ENCODE data around the gene CALR3. TPM values are rescaled to one million over a fixed set of nuclear protein-coding genes. Genes with fewer than 3 reads are reported as not detected.

The CALR3 gene
- total and polyA plus RNA-seq, 4 donors = 0.05 to 0.08 TPM; not detected in 2

GRCh38 chr19:16521715-16522289 is 25.8 kb upstream of the CALR3 start:
- Histone ChIP-seq H3K4me1 (ENCODE audit: control insufficient read depth in 4 of 4, insufficient read depth in 4 of 4, low read length in 3 of 4) (peaks cover 2 to 18% (median 10%) of the 10 kb centered on the region in 4 donors), H3K9ac (ENCODE audit: low read depth in 1 of 2, low read length in 2 of 2) (no peak overlapping the region), H3K27ac (ENCODE audit: low read depth in 1 of 2, low read length in 2 of 2) (no peak overlapping the region), H3K36me3 (ENCODE audit: control insufficient read depth in 4 of 4, insufficient read depth in 3 of 4, low read depth in 1 of 4, low read length in 3 of 4) (peaks cover 39 to 72% (median 50%) of the 10 kb centered on the region in 4 donors), H3K4me3 (ENCODE audit: low read depth in 1 of 3, low read length in 3 of 3) (no peak overlapping the region), H3K27me3 (ENCODE audit: control insufficient read depth in 4 of 4, insufficient read depth in 4 of 4, low read length in 3 of 4) (no peaks in the 10 kb centered on the region), H3K9me3 (ENCODE audit: control insufficient read depth in 4 of 4, low read length in 3 of 4) (no peaks in the 10 kb centered on the region)
- 95% methylated on average over 10 of the region's 10 CpGs for WGBS
- no peak for DNase-seq (ENCODE audit: low spot score)
- no peak for TF ChIP-seq FOXA2 (IDR thresholded peaks at IDR 0.05)
- TF ChIP-seq SP1 (IDR thresholded peaks at IDR 0.05) = no peak
- TF ChIP-seq, protein P1, sequence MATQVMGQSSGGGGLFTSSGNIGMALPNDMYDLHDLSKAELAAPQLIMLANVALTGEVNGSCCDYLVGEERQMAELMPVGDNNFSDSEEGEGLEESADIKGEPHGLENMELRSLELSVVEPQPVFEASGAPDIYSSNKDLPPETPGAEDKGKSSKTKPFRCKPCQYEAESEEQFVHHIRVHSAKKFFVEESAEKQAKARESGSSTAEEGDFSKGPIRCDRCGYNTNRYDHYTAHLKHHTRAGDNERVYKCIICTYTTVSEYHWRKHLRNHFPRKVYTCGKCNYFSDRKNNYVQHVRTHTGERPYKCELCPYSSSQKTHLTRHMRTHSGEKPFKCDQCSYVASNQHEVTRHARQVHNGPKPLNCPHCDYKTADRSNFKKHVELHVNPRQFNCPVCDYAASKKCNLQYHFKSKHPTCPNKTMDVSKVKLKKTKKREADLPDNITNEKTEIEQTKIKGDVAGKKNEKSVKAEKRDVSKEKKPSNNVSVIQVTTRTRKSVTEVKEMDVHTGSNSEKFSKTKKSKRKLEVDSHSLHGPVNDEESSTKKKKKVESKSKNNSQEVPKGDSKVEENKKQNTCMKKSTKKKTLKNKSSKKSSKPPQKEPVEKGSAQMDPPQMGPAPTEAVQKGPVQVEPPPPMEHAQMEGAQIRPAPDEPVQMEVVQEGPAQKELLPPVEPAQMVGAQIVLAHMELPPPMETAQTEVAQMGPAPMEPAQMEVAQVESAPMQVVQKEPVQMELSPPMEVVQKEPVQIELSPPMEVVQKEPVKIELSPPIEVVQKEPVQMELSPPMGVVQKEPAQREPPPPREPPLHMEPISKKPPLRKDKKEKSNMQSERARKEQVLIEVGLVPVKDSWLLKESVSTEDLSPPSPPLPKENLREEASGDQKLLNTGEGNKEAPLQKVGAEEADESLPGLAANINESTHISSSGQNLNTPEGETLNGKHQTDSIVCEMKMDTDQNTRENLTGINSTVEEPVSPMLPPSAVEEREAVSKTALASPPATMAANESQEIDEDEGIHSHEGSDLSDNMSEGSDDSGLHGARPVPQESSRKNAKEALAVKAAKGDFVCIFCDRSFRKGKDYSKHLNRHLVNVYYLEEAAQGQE (IDR thresholded peaks at IDR 0.05) = no peak
- TF ChIP-seq TAF1 (conservative IDR thresholded peaks at IDR 0.05) = no peak
- TF ChIP-seq HNF4A (conservative IDR thresholded peaks at IDR 0.05) = no peak
- TF ChIP-seq ATF3 (IDR thresholded peaks at IDR 0.05) = no peak
- TF ChIP-seq MAX (IDR thresholded peaks at IDR 0.05) = no peak

DNA sequence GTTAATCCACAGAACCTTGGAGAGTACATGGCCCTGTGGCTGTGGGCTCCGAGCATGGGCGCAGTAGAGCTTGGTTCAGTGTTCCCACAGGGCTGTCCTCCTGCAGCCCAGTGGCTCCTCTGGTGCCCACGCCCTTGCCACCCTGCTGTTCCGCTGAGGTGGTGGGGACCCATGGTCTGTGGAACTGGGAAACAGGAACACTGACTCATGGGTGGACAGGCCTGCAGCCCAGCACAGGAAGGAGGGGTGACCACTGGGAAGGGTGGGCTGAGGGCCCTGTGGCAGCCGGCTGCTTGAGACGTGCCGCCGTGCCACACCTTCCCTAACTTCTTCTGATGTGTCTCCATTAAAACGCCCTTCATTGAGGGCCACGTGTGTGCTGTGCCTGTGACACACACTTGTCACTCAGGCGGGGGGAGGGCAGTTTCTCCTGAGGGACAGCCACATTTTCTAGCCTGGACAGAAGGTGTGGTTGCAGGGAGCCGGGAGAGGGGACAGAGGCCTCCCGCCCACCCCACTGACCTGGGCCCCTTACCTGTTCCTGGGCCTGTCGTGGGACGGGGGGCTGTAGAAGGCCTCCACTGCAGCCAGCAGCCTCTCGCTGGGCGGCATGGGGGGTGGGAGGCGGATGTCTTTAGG is 25.1 kb upstream of the CALR3 start:
- Histone ChIP-seq H3K4me1 (ENCODE audit: control insufficient read depth in 4 of 4, insufficient read depth in 4 of 4, low read length in 3 of 4) (peaks cover 4 to 18% (median 11%) of the 10 kb centered on the region in 4 donors), H3K36me3 (ENCODE audit: control insufficient read depth in 4 of 4, insufficient read depth in 3 of 4, low read depth in 1 of 4, low read length in 3 of 4) (peaks cover 39 to 71% (median 49%) of the 10 kb centered on the region in 4 donors), H3K27ac (ENCODE audit: low read depth in 1 of 2, low read length in 2 of 2) (no peak overlapping the region), H3K9me3 (ENCODE audit: control insufficient read depth in 4 of 4, low read length in 3 of 4) (no peaks in the 10 kb centered on the region), H3K4me3 (ENCODE audit: low read depth in 1 of 3, low read length in 3 of 3) (no peak overlapping the region), H3K27me3 (ENCODE audit: control insufficient read depth in 4 of 4, insufficient read depth in 4 of 4, low read length in 3 of 4) (no peaks in the 10 kb centered on the region), H3K9ac (ENCODE audit: low read depth in 1 of 2, low read length in 2 of 2) (no peak overlapping the region)
- no peak for DNase-seq (ENCODE audit: low spot score)
- 93% methylated on average over 18 of the region's 18 CpGs for WGBS
- TF ChIP-seq ZBTB33 (IDR thresholded peaks at IDR 0.05) = no peak
- TF ChIP-seq JUND (IDR thresholded peaks at IDR 0.05) = no peak
- no peak for TF ChIP-seq SP1 (IDR thresholded peaks at IDR 0.05)
- no peak for TF ChIP-seq FOXA1 (IDR thresholded peaks at IDR 0.05)
- no peak for TF ChIP-seq HNF4G (IDR thresholded peaks at IDR 0.05)
- TF ChIP-seq MAX (IDR thresholded peaks at IDR 0.05) = no peak
- TF ChIP-seq GABPA (IDR thresholded peaks at IDR 0.05 in 1 of 2, conservative IDR thresholded peaks at IDR 0.05 in 1 of 2) = no peak
- TF ChIP-seq, protein P2, sequence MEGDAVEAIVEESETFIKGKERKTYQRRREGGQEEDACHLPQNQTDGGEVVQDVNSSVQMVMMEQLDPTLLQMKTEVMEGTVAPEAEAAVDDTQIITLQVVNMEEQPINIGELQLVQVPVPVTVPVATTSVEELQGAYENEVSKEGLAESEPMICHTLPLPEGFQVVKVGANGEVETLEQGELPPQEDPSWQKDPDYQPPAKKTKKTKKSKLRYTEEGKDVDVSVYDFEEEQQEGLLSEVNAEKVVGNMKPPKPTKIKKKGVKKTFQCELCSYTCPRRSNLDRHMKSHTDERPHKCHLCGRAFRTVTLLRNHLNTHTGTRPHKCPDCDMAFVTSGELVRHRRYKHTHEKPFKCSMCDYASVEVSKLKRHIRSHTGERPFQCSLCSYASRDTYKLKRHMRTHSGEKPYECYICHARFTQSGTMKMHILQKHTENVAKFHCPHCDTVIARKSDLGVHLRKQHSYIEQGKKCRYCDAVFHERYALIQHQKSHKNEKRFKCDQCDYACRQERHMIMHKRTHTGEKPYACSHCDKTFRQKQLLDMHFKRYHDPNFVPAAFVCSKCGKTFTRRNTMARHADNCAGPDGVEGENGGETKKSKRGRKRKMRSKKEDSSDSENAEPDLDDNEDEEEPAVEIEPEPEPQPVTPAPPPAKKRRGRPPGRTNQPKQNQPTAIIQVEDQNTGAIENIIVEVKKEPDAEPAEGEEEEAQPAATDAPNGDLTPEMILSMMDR (IDR thresholded peaks at IDR 0.05; ENCODE audit: low read depth, low read length, missing input control) = no peak
- TF ChIP-seq FOXA2 (IDR thresholded peaks at IDR 0.05) = no peak
- TF ChIP-seq EGR1 (IDR thresholded peaks at IDR 0.05; ENCODE audit: low read depth in 2 of 2) = no peak
- no peak for TF ChIP-seq NR2F2 (IDR thresholded peaks at IDR 0.05)
- no peak for TF ChIP-seq HNF4A (conservative IDR thresholded peaks at IDR 0.05)
- TF ChIP-seq YY1 (IDR thresholded peaks at IDR 0.05) = no peak
- TF ChIP-seq RAD21 (IDR thresholded peaks at IDR 0.05) = no peak
- TF ChIP-seq ATF3 (IDR thresholded peaks at IDR 0.05) = no peak
- TF ChIP-seq RXRA (IDR thresholded peaks at IDR 0.05) = no peak
- no peak for TF ChIP-seq TAF1 (conservative IDR thresholded peaks at IDR 0.05)
- TF ChIP-seq, protein P1 (IDR thresholded peaks at IDR 0.05) = no peak
